Erythroblast (primary cell): ENCODE measurements around the gene MYO18B.

ENCODE experiments used
- DNase-seq, 2 experiments: peaks; one replicate each; lab custom pipeline; 2025; lab: John Stamatoyannopoulos, UW
- GATA1 ChIP-seq: IDR thresholded peaks from 2 replicates; pipeline ENCODE4 v1.6.1; 2011; ENCODE audit warnings: low read depth, mild to moderate bottlenecking, control low read depth, low read length, moderate library complexity
- POLR2A ChIP-seq: IDR thresholded peaks from 2 replicates; pipeline ENCODE4 v1.6.1; 2011; ENCODE audit warnings: mild to moderate bottlenecking, low read length

Gene MYO18B

GRCh38 chr22:25823276-25823675 is 81.3 kb downstream of the MYO18B start:
- DNase-seq: no peak
- TF ChIP-seq GATA1 (no peak), POLR2A (no peak)

- TF ChIP-seq POLR2A: no peak
- TF ChIP-seq GATA1: no peak
- no peak for DNase-seq
Measured at GRCh38 chr22:25824828-25825423, 82.9 kb downstream of the MYO18B start.

GRCh38 chr22:25827415-25827814 is 85.4 kb downstream of the MYO18B start:
- TF ChIP-seq POLR2A: no peak
- no peak for TF ChIP-seq GATA1

GRCh38 chr22:25828422-25828821 is 86.4 kb downstream of the MYO18B start:
- no peak for DNase-seq
- TF ChIP-seq POLR2A: no peak
- no peak for TF ChIP-seq GATA1

More at GRCh38 chr22:25827415-25827814, 85.4 kb downstream of the MYO18B start:
- no peak for DNase-seq

- no peak for DNase-seq
- TF ChIP-seq GATA1 (no peak), POLR2A (no peak)
Measured at GRCh38 chr22:25829237-25829636, 87.2 kb downstream of the MYO18B start.

- DNase-seq: no peak
- TF ChIP-seq POLR2A (no peak), GATA1 (no peak)
Measured at GRCh38 chr22:25829808-25830777, 88.1 kb downstream of the MYO18B start.

GRCh38 chr22:25833091-25833490 is 91.1 kb downstream of the MYO18B start:
- no peak for DNase-seq
- TF ChIP-seq POLR2A (no peak), GATA1 (no peak)

- TF ChIP-seq POLR2A: no peak
- TF ChIP-seq GATA1: no peak
- DNase-seq: no peak
Measured at GRCh38 chr22:25833676-25834075, 91.7 kb downstream of the MYO18B start.

- TF ChIP-seq GATA1: no peak
Measured at GRCh38 chr22:25834490-25834889, 92.5 kb downstream of the MYO18B start.

GRCh38 chr22:25835348-25835747 is 93.4 kb downstream of the MYO18B start:
- TF ChIP-seq GATA1 (no peak), POLR2A (no peak)
- no peak for DNase-seq

More at GRCh38 chr22:25834490-25834889, 92.5 kb downstream of the MYO18B start:
- DNase-seq: no peak

- TF ChIP-seq GATA1: no peak
- no peak for TF ChIP-seq POLR2A
- DNase-seq: no peak
Measured at GRCh38 chr22:25837288-25837900, 95.4 kb downstream of the MYO18B start.

GRCh38 chr22:25838960-25839741 is 97.2 kb downstream of the MYO18B start:
- TF ChIP-seq GATA1 (no peak), POLR2A (no peak)
- no peak for DNase-seq

GRCh38 chr22:25839755-25840154 is 97.8 kb downstream of the MYO18B start:
- no peak for DNase-seq
- TF ChIP-seq POLR2A (no peak), GATA1 (no peak)

- DNase-seq: no peak
- TF ChIP-seq GATA1: no peak
- no peak for TF ChIP-seq POLR2A
Measured at GRCh38 chr22:25840167-25840566, 98.2 kb downstream of the MYO18B start.
